Parathyroid adenoma (tissue), 2 donors: ENCODE measurements around the gene OR13C8.

Experiments
- H2AFZ ChIP-seq: fragments of 300-600 bp; sonication (generic); one replicate; pipeline ENCODE4 v1.7.0; 2017; ENCODE audit warnings: antibody characterized with exemption, mild to moderate bottlenecking
- H3K27ac ChIP-seq: fragments of 300-600 bp; sonication (generic); one replicate; pipeline ENCODE4 v1.7.0; 2017
- H3K27me3 ChIP-seq: fragments of 300-600 bp; sonication (generic); one replicate; pipeline ENCODE4 v1.7.0; 2017; ENCODE audit warnings: low read length; ENCODE audit not compliant: control insufficient read depth, insufficient read depth
- H3K36me3 ChIP-seq: fragments of 300-600 bp; sonication (generic); one replicate; pipeline ENCODE4 v1.7.0; 2017; ENCODE audit warnings: low read length; ENCODE audit not compliant: control insufficient read depth, insufficient read depth
- H3K4me1 ChIP-seq: fragments of 300-600 bp; sonication (generic); one replicate; pipeline ENCODE4 v1.7.0; 2017; ENCODE audit warnings: control low read depth
- H3K4me2 ChIP-seq: fragments of 300-600 bp; sonication (generic); one replicate; pipeline ENCODE4 v1.7.0; 2017; ENCODE audit warnings: low read length
- H3K4me3 ChIP-seq: fragments of 300-600 bp; sonication (generic); one replicate; pipeline ENCODE4 v1.7.0; 2017; ENCODE audit warnings: low read depth, low read length
- H3K79me2 ChIP-seq: fragments of 300-600 bp; sonication (generic); one replicate; pipeline ENCODE4 v1.7.0; 2017; ENCODE audit warnings: control low read depth
- H3K9ac ChIP-seq: fragments of 300-600 bp; sonication (generic); one replicate; pipeline ENCODE4 v1.7.0; 2017; ENCODE audit warnings: mild to moderate bottlenecking
- H3K9me3 ChIP-seq: fragments of 300-600 bp; sonication (generic); one replicate; pipeline ENCODE4 v1.7.0; 2017; ENCODE audit warnings: low read length; ENCODE audit not compliant: control insufficient read depth
- TF ChIP-seq, protein P1 (sequence below): fragments of 300-600 bp; sonication (generic); IDR thresholded peaks from one replicate; pipeline ENCODE4 v1.7.0; 2017; ENCODE audit warnings: antibody characterized with exemption, mild to moderate bottlenecking
- donor health status: primary hyperparathyroidism.

Gene OR13C8

DNA sequence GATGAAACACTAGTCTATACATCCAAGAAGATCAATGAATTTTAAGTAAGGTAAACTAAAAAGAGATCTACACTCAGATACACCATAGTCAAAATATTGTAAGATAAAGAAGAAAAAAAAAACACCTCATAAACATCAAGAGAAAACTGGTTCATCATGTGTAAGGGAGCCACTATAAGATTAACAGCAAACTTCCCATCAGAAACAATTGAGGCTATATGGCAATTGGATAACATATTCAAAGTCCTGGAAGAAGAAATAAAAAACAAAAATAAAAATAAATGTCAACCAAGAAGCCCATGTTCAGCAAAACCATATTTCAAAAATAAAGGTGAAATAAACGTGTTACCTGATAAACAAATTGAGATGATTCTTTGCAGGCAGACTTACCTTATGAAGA, 3.6 kb downstream of the OR13C8 start:
- H3K79me2 ChIP-seq, result no peaks in the 10 kb centered on the region

DNA sequence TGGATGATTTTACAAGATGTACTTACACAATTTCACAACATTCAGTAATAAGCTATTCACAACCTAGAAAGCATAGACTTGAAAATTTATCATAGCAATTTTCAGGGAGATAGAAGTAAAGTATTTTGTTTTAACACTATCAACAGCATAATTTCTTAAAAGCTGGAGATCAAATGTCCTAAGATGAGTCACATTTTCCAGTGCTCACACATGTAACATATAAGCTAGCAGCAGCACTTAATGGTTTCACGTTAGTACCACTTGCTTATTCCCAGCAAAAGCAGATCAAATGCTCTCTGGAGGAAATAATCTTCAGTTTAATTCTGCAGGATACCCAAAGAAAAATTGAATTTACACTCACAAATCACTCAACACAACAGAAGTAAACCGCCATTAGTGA, 6.5 kb downstream of the OR13C8 start:
- no peak overlapping the region for H3K9ac ChIP-seq
- no peaks in the 10 kb centered on the region for H3K9me3 ChIP-seq
- no peaks in the 10 kb centered on the region for H3K27me3 ChIP-seq
- no peak overlapping the region for H3K4me3 ChIP-seq
- no peaks in the 10 kb centered on the region for H3K79me2 ChIP-seq
- no peaks in the 10 kb centered on the region for H3K4me1 ChIP-seq
- H3K36me3 ChIP-seq, result no peaks in the 10 kb centered on the region
- TF ChIP-seq, protein P1, sequence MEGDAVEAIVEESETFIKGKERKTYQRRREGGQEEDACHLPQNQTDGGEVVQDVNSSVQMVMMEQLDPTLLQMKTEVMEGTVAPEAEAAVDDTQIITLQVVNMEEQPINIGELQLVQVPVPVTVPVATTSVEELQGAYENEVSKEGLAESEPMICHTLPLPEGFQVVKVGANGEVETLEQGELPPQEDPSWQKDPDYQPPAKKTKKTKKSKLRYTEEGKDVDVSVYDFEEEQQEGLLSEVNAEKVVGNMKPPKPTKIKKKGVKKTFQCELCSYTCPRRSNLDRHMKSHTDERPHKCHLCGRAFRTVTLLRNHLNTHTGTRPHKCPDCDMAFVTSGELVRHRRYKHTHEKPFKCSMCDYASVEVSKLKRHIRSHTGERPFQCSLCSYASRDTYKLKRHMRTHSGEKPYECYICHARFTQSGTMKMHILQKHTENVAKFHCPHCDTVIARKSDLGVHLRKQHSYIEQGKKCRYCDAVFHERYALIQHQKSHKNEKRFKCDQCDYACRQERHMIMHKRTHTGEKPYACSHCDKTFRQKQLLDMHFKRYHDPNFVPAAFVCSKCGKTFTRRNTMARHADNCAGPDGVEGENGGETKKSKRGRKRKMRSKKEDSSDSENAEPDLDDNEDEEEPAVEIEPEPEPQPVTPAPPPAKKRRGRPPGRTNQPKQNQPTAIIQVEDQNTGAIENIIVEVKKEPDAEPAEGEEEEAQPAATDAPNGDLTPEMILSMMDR, result no peak
- no peak overlapping the region for H3K4me2 ChIP-seq
- no peak overlapping the region for H2AFZ ChIP-seq
- no peak overlapping the region for H3K27ac ChIP-seq

More for the DNA sequence above, 3.6 kb downstream of the OR13C8 start:
- H3K4me2 ChIP-seq, result no peak overlapping the region
- H3K27me3 ChIP-seq, result no peaks in the 10 kb centered on the region
- no peak overlapping the region for H3K27ac ChIP-seq
- no peaks in the 10 kb centered on the region for H3K36me3 ChIP-seq
- no peak overlapping the region for H2AFZ ChIP-seq
- no peak overlapping the region for H3K9ac ChIP-seq
- H3K4me3 ChIP-seq, result no peak overlapping the region
- H3K4me1 ChIP-seq, result no peaks in the 10 kb centered on the region
- TF ChIP-seq, protein P1, result no peak
- H3K9me3 ChIP-seq, result no peaks in the 10 kb centered on the region

DNA sequence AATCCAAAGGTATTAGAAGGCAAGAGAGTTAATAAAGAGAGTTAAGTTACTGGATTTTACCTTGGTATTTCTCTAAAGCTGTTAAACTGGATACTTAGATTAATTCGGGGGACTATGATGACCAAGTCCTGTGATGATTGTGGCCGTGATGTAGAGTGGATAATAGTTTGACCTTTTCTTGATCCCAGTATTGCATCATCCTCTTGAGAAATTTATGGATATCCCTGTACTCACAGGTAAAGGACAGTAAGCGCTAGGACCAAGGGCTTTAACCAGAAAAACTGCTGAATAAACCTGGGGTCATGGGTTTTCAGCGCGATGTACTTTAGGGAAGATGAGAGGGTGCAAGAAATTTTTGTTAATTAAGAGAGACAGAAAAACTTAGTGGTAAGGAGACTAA, 8.3 kb downstream of the OR13C8 start:
- Histone ChIP-seq H3K36me3 (no peaks in the 10 kb centered on the region), H3K27me3 (no peaks in the 10 kb centered on the region), H2AFZ (no peak overlapping the region), H3K9me3 (no peaks in the 10 kb centered on the region), H3K79me2 (no peaks in the 10 kb centered on the region), H3K4me2 (no peak overlapping the region), H3K27ac (no peak overlapping the region), H3K9ac (no peak overlapping the region), H3K4me1 (no peaks in the 10 kb centered on the region), H3K4me3 (no peak overlapping the region)
- TF ChIP-seq, protein P1, result no peak

DNA sequence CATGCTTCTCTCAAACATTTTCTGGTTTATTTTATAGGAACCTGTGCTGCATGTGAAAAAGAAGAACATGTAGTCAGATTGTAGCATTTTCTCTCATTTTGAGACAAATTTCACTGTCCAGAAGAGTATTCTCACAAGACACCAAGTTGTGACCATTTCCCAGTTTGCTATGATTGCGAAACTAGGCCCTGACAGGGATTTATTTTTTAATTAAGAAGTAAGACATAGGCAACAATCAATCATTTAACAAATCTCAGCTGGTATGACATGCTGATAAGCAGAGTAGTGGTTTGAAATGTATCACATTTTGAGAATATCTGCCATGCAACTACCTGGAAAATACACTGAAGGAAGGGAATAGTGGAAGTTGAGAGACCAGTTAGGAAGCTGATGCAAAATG, 11.6 kb downstream of the OR13C8 start:
- H3K9me3 ChIP-seq, result no peaks in the 10 kb centered on the region
- no peaks in the 10 kb centered on the region for H3K27me3 ChIP-seq
- no peak overlapping the region for H3K27ac ChIP-seq
- TF ChIP-seq, protein P1, result no peak
- no peak overlapping the region for H3K4me3 ChIP-seq
- H3K79me2 ChIP-seq, result no peaks in the 10 kb centered on the region
- no peaks in the 10 kb centered on the region for H3K36me3 ChIP-seq
- no peak overlapping the region for H2AFZ ChIP-seq
- no peaks in the 10 kb centered on the region for H3K4me1 ChIP-seq
- H3K9ac ChIP-seq, result no peak overlapping the region
- H3K4me2 ChIP-seq, result no peak overlapping the region

DNA sequence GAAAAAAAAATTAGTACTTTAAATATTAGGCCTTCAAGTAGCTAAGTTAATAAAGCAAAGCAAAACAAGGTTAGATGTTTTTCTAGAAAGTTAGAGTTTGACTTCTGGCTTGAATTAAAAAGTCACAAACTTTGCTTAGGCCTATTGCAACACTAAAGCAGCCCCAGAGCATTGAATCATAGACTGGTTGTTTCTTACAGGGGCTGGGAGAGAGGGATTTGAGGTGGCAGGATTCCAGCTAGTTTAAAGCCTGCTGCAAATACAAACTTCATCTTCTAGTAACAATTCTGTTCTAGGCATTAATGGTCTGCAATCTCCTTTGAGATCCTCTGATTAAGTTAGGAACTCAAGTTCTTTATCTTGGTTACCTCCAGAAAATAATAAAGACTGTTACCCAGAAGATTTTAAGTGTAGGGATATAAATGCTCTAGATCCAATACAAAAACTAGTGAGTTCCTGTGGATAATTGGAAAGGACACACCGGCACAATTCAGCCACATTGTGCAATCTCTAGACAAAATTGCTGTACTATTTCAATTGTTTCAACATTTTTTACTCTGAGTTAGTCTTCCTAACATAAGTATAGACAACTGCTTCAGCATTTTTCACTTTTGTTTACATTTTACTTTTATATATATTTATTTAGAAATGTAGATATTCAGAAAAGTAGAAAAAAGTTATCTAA, 17.7 kb downstream of the OR13C8 start:
- Histone ChIP-seq H3K9me3 (no peaks in the 10 kb centered on the region), H2AFZ (no peak overlapping the region)
- TF ChIP-seq, protein P1, result no peak

More for the DNA sequence above, 17.7 kb downstream of the OR13C8 start:
- Histone ChIP-seq H3K9ac (no peak overlapping the region), H3K79me2 (no peaks in the 10 kb centered on the region), H3K4me1 (no peaks in the 10 kb centered on the region), H3K27ac (no peak overlapping the region), H3K36me3 (no peaks in the 10 kb centered on the region), H3K27me3 (no peaks in the 10 kb centered on the region), H3K4me3 (no peak overlapping the region), H3K4me2 (no peak overlapping the region)
